Smooth muscle cell (in vitro differentiated cells): ENCODE measurements around the gene KLC4. TPM values are rescaled to one million over a fixed set of nuclear protein-coding genes. Genes with fewer than 3 reads are reported as not detected.

Experiments used
- DNase-seq: peaks from one replicate; lab custom pipeline; 2025; ENCODE audit not compliant: unreplicated experiment; lab: John Stamatoyannopoulos, UW
- H2AFZ ChIP-seq: fragments of 200-600 bp; sonication (generic); 2 replicates; pipeline ENCODE4 v1.6.0; 2016; ENCODE audit warnings: antibody characterized with exemption, low read depth, mild to moderate bottlenecking
- H3F3A ChIP-seq: fragments of 200-600 bp; sonication (generic); 2 replicates; pipeline ENCODE4 v1.6.0; 2017; ENCODE audit warnings: antibody characterized with exemption, low read depth
- H3K27ac ChIP-seq: fragments of 200-600 bp; sonication (generic); 2 replicates; pipeline ENCODE4 v1.5.1; 2016; ENCODE audit warnings: low read depth, mild to moderate bottlenecking
- H3K27me3 ChIP-seq: fragments of 200-600 bp; sonication (generic); 2 replicates; pipeline ENCODE4 v1.6.1; 2016; ENCODE audit warnings: low read depth, mild to moderate bottlenecking
- H3K36me3 ChIP-seq: fragments of 200-600 bp; sonication (generic); 2 replicates; pipeline ENCODE4 v1.5.1; 2016; ENCODE audit warnings: low read depth
- H3K4me1 ChIP-seq: fragments of 200-600 bp; sonication (generic); 2 replicates; pipeline ENCODE4 v1.5.1; 2016; ENCODE audit warnings: low read depth
- H3K4me2 ChIP-seq: fragments of 200-600 bp; sonication (generic); 2 replicates; pipeline ENCODE4 v1.6.0; 2016; ENCODE audit warnings: mild to moderate bottlenecking
- H3K4me3 ChIP-seq: fragments of 200-600 bp; sonication (generic); 2 replicates; pipeline ENCODE4 v1.5.1; 2016; ENCODE audit warnings: mild to moderate bottlenecking
- H3K79me2 ChIP-seq: fragments of 200-600 bp; sonication (generic); 2 replicates; pipeline ENCODE4 v1.6.0; 2016; ENCODE audit warnings: low read depth, mild to moderate bottlenecking
- H3K9ac ChIP-seq: fragments of 200-600 bp; sonication (generic); 2 replicates; pipeline ENCODE4 v1.6.0; 2016; ENCODE audit warnings: low read depth
- H3K9me3 ChIP-seq: fragments of 200-600 bp; sonication (generic); replicated peaks from 2 replicates; pipeline ENCODE4 v1.5.1; 2016; ENCODE audit warnings: low read depth
- H4K20me1 ChIP-seq: fragments of 200-600 bp; sonication (generic); 2 replicates; pipeline ENCODE4 v1.6.0; 2016; ENCODE audit warnings: low read depth
- CTCF ChIP-seq: fragments of 200-600 bp; sonication (generic); IDR thresholded peaks from 2 replicates; pipeline ENCODE4 v1.5.1; 2017; ENCODE audit warnings: borderline replicate concordance, mild to moderate bottlenecking, antibody characterized with exemption; ENCODE audit not compliant: insufficient read depth, poor library complexity, severe bottlenecking
- WGBS: methylation state at CpG from one replicate; pipeline ENCODE4 v1.1.7; 2016; ENCODE audit warnings: low lambda C conversion rate; 5-methylcytosine and 5-hydroxymethylcytosine counted together
- polyA plus RNA-seq: library from polyadenylated mRNA; unstranded; fragments of >200 nt; fragmentation: Nextera tagmentation; extraction: Ambion mirVana; gene quantifications from 2 replicates; pipeline ENCODE4 v1.2.1, GENCODE V29; 2016
- total RNA-seq: library from RNA; depleted of rRNA; stranded (reverse); fragments of >200 nt; gene quantifications from 2 replicates; pipeline ENCODE4 v1.2.3, GENCODE V29; 2014

Gene KLC4
- total and polyA plus RNA-seq, 2 experiments from 2014 or later = 20.0 to 25.7 TPM

GRCh38 chr6:43020052-43020705 lies 39.3 kb upstream of the KLC4 start:
- Histone ChIP-seq H3K4me2 (peak overlapping the region; percentile 100), H3K27me3 (no peaks in the 10 kb centered on the region), H2AFZ (no peak overlapping the region), H3K27ac (peak overlapping the region; percentile 86), H3K79me2 (peaks cover 56% of the 10 kb centered on the region), H3K9ac (no peak overlapping the region), H3F3A (peaks cover 32% of the 10 kb centered on the region), H3K9me3 (no peaks in the 10 kb centered on the region), H3K4me1 (peaks cover 16% of the 10 kb centered on the region), H3K4me3 (no peak overlapping the region), H4K20me1 (peaks cover 43% of the 10 kb centered on the region), H3K36me3 (no peaks in the 10 kb centered on the region)
- no peak for TF ChIP-seq CTCF
- no peak for DNase-seq
- 97% methylated on average over 3 of the region's 3 CpGs for WGBS

- H3K27me3 ChIP-seq = no peaks in the 10 kb centered on the region
- peak overlapping the region; percentile 70 for H3K9ac ChIP-seq
- H3K4me1 ChIP-seq = peaks cover 16% of the 10 kb centered on the region
- H3F3A ChIP-seq = peaks cover 32% of the 10 kb centered on the region
- H3K79me2 ChIP-seq = peaks cover 49% of the 10 kb centered on the region
- H2AFZ ChIP-seq = peak overlapping the region; percentile 85
- WGBS = 62% methylated on average over 5 of the region's 5 CpGs
- peak overlapping the region; percentile 100 for H3K4me2 ChIP-seq
- no peaks in the 10 kb centered on the region for H3K36me3 ChIP-seq
- H4K20me1 ChIP-seq = peaks cover 44% of the 10 kb centered on the region
- peak overlapping the region; percentile 86 for H3K27ac ChIP-seq
- TF ChIP-seq CTCF = no peak
- DNase-seq = no peak
- H3K4me3 ChIP-seq = peak overlapping the region; percentile 100
- H3K9me3 ChIP-seq = no peaks in the 10 kb centered on the region
Measured at GRCh38 chr6:43020847-43021246, 38.6 kb upstream of the KLC4 start.

GRCh38 chr6:43021270-43022047 lies 38.0 kb upstream of the KLC4 start, which contains the start of gene RRP36:
RRP36 (plus strand) TSS chr6:43021623; CDS start chr6:43021655, 32 bp downstream.
- peaks cover 43% of the 10 kb centered on the region for H4K20me1 ChIP-seq
- no peaks in the 10 kb centered on the region for H3K27me3 ChIP-seq
- peak; percentile 35 for DNase-seq
- no peaks in the 10 kb centered on the region for H3K36me3 ChIP-seq
- peak within 1 kb of the TSS; percentile 100 for H3K4me2 ChIP-seq
- H3K4me3 ChIP-seq = peak within 1 kb of the TSS; percentile 100
- 3% methylated on average over 37 of the region's 56 CpGs for WGBS
- H3K27ac ChIP-seq = peak within 1 kb of the TSS; percentile 86
- H3K79me2 ChIP-seq = peaks cover 43% of the 10 kb centered on the region
- H3K9me3 ChIP-seq = no peaks in the 10 kb centered on the region
- H3F3A ChIP-seq = peaks cover 32% of the 10 kb centered on the region
- peak within 1 kb of the TSS; percentile 86 for H3K9ac ChIP-seq
- H3K4me1 ChIP-seq = peaks cover 16% of the 10 kb centered on the region
- H2AFZ ChIP-seq = peak within 1 kb of the TSS; percentile 85
- no peak for TF ChIP-seq CTCF
